Omental fat pad (tissue), 4 donors: ENCODE measurements around the gene CHCHD6. TPM values are rescaled to one million over a fixed set of nuclear protein-coding genes. Genes with fewer than 3 reads are reported as not detected.

Source experiments
- ATAC-seq: fragments of 150-250 bp; one replicate; pipeline ENCODE4 v1.9.1; 2016; ENCODE audit warnings: mild to moderate bottlenecking, moderate library complexity; ENCODE audit not compliant: low FRiP score
- DNase-seq: peaks from one replicate; pipeline ENCODE4 v3.0.0-alpha.2; 2019; ENCODE audit warnings: low spot score
- total RNA-seq, 4 donors: library from RNA; depleted of rRNA; stranded (reverse); fragments of >200 nt; gene quantifications; one replicate each; pipeline ENCODE4 v1.1.0, GENCODE V29; 2016
- TF ChIP-seq, protein P1 (sequence below), 3 donors: fragments of 450-650 bp; IDR thresholded peaks; one replicate each; pipeline ENCODE4 v1.5.1; 2016 to 2017; ENCODE audit warnings: antibody characterized with exemption in 3 of 3, mild to moderate bottlenecking in 3 of 3, moderate library complexity in 2 of 3

The CHCHD6 gene
- total RNA-seq, 4 donors from 2014 or later, result 7.5 to 19.7 (median 11.5) TPM

DNA sequence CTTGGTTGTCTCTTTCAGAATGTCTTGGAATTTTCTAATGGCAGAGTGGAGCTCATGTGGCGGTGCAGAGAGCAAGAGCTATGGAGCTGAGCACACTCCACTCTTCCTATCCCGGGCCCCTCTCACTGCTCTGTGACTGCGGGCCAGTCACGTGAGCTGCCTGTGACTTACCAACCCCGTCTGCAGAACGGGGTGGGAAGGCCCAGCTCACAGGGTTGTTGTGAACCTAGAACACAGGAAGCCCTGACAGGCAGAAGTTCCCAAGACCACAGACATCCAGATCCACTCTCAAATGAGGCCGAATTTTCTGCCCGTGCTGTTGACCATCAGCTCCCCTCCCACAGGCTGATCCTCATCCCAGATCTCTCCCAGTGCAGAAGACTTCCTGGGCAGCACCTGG, 243.4 kb downstream of the CHCHD6 start:
- ATAC-seq (no peak), DNase-seq (no peak)
- TF ChIP-seq, protein P1, sequence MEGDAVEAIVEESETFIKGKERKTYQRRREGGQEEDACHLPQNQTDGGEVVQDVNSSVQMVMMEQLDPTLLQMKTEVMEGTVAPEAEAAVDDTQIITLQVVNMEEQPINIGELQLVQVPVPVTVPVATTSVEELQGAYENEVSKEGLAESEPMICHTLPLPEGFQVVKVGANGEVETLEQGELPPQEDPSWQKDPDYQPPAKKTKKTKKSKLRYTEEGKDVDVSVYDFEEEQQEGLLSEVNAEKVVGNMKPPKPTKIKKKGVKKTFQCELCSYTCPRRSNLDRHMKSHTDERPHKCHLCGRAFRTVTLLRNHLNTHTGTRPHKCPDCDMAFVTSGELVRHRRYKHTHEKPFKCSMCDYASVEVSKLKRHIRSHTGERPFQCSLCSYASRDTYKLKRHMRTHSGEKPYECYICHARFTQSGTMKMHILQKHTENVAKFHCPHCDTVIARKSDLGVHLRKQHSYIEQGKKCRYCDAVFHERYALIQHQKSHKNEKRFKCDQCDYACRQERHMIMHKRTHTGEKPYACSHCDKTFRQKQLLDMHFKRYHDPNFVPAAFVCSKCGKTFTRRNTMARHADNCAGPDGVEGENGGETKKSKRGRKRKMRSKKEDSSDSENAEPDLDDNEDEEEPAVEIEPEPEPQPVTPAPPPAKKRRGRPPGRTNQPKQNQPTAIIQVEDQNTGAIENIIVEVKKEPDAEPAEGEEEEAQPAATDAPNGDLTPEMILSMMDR (IDR thresholded peaks at IDR 0.05), result no peak

DNA sequence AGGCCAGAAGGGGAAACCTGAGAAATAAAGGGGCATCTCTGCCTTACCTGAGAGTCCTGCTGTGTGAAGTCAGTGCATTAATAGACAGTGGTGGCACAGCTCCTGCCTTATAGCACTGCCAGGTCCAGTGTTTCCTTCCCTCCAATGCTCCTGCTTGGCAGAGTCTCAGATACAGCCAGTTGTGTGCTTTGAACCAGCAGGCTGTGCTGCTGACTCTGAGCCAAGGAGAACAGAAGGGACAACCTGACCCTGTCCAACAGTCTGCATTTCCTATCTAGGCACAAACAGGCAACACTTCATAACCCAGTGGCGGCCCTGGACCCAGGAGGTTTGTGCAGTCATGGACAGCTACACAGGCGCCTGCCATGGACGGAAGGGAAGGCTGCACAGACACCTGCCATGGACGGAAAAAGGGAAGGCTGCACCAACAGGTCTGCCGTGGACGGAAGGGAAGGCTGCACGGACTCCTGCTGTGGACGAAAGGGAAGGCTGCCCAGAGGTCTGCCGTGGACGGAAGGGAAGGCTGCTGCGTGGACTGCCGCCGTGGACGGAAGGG, 245.0 kb downstream of the CHCHD6 start:
- ATAC-seq (no peak), DNase-seq (no peak)
- TF ChIP-seq, protein P1 (IDR thresholded peaks at IDR 0.05), result no peak

DNA sequence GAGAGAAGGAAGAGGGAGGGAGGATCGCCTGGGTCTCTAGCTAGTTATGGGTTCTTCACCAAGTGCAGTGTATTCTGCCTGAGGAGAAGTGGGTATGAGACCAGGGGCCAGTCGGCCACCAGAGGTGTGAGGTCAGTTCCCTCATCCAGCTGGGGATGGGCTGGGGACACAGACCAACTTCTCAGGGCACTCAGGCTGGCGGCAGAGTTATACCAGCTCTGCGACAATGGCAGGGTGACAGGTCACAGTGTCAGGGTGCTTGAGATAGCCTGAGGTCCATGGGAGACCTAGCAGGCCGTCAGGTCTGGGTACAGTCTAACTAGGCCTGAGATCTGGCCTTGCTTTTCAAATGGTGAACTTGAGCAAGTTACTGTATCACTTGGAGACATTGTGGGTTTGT, 247.5 kb downstream of the CHCHD6 start:
- no peak for DNase-seq
- no peak for ATAC-seq
- TF ChIP-seq, protein P1 (IDR thresholded peaks at IDR 0.05), result no peak

DNA sequence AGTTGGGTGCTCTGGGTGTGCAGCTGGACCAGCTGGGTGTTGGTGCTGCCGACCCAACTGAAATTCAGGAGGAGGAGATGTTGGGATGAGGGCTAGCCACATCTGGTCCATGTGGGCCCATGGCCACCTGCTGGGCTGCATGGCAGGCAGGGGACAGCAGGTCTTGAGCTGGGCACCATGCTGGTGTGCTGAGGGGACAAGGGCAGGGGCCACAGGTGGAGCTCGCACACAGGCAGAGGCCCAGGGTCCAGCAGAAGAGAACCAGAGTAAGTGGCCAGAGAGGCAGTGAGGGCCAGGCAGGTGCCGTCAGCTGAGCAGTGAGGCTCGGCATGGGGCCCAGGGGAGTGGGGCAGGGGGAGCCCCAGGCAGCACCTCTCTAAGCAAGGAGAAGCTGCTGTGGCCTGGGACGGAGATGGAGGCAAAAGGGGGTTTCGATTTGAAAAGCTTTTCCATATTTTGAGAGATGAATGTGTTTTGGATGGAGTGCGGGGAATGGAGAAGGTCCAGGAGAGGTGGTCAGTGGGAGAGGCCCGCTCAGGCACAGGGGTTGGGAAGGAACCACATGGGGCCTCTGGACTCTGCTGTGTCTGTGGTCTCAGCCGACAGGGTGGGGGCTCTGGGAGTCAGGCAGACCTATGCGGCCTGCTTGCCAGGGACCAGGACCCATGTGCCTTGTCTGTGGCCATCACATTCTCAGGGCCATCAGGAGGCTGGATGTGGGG, 248.4 kb downstream of the CHCHD6 start:
- no peak for ATAC-seq
- no peak for DNase-seq
- TF ChIP-seq, protein P1 (IDR thresholded peaks at IDR 0.05), result no peak

DNA sequence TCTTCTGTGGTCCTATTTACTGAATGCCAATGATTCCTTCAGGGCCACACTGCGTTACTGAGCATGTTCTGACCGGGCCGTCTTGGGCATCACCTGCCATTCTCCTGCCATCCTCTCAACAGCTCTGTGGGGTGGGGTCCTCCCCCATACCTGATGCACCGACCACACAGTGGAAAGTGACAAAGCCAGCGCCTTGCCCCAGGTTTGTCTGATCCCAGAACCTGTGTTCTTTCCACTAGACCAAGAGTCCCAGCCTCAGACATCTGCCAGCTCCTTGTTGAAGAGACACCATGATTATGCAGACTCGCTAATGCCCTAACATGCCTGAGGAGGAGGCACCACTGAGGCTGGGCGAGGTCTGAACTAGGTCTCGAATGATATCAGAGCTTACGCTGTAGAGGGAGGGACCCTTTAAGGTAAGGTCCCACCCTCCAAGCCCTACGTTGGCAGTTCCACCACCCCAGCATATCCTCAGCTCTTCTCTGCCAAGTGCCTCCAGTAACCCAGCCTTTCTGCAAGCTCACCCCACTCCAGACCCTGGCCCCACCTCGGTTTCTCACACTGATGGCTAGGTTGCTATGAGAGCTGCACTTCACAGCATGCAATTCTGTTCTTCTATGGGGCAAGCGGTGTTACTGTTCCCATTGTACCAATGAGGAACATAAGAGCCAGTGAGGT, 249.1 kb downstream of the CHCHD6 start:
- TF ChIP-seq, protein P1 (IDR thresholded peaks at IDR 0.05), result no peak
- no peak for DNase-seq
- no peak for ATAC-seq

DNA sequence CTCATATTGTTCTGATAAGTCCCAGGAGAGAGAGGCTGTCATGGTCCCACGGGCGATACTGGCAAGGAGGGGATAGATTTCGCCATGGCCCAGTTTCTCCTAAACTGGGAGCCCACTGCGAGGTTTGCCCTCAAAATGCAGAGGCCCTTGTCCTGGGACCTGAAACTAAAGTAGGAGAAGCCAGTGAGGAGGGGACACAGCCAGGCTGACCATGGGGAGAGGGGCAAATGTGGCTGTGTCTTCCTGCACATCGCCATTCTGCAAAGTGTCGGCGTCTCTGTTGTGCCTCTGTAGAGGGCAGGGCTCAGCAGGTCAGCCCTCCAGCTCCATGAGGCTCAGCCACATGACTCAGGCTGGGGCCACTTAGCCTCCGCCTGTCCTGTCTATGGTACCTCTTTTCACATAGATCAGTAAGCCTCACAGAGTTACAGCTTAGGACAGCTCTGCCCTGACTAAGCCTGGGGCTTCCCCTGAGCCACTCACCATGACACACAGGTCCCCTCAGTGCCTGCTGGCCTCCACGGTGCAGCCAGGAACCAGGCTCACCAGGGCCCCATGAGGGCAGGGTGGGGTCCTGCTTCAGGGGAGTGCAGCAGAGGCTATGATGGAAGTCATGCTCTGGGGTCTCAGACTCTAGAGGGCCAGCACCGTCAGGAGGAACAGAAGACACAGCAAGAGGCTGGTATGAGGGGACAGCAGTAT, 250.3 kb downstream of the CHCHD6 start:
- ATAC-seq (no peak), DNase-seq (no peak)
- TF ChIP-seq, protein P1 (IDR thresholded peaks at IDR 0.05), result no peak
